ENCODE data around the gene SSNA1. TPM values are rescaled to one million over a fixed set of nuclear protein-coding genes. Genes with fewer than 3 reads are reported as not detected.

The SSNA1 gene
- total RNA-seq, 4 donors from 2014 or later, result 42.0 to 97.5 (median 62.8) TPM

DNA sequence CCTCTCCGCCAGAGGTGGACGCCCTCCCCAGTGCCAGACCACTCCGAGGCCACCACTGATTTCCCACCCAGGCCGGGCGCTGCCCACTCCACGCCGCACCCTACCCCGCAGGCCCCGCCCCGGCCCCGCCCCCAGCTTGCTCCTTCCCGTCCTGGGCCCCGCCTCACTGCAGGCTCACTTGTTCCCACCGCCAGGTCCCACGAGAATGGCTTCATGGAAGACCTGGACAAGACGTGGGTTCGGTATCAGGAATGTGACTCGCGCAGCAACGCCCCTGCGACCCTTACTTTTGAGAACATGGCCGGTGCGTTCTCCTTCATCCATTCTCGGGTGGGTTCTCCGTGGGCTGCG lies 25.1 kb upstream of the SSNA1 start:
- DNase-seq, result no peak
- WGBS, 2 donors, result 27 to 42% methylated on average over 3 to 13 of the region's 26 CpGs
- no peaks in the 10 kb centered on the region for H3K36me3 ChIP-seq
- H3K4me1 ChIP-seq, result peaks cover 15 to 30% of the 10 kb centered on the region in 2 donors
- TF ChIP-seq POLR2A (IDR thresholded peaks at IDR 0.05), result no peak
- TF ChIP-seq, protein P1, sequence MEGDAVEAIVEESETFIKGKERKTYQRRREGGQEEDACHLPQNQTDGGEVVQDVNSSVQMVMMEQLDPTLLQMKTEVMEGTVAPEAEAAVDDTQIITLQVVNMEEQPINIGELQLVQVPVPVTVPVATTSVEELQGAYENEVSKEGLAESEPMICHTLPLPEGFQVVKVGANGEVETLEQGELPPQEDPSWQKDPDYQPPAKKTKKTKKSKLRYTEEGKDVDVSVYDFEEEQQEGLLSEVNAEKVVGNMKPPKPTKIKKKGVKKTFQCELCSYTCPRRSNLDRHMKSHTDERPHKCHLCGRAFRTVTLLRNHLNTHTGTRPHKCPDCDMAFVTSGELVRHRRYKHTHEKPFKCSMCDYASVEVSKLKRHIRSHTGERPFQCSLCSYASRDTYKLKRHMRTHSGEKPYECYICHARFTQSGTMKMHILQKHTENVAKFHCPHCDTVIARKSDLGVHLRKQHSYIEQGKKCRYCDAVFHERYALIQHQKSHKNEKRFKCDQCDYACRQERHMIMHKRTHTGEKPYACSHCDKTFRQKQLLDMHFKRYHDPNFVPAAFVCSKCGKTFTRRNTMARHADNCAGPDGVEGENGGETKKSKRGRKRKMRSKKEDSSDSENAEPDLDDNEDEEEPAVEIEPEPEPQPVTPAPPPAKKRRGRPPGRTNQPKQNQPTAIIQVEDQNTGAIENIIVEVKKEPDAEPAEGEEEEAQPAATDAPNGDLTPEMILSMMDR (IDR thresholded peaks at IDR 0.05), result no peak
- no peak overlapping the region for H3K27ac ChIP-seq
- no peak overlapping the region for H3K4me3 ChIP-seq (replicated peaks in 1 of 3)
- peaks cover 53% of the 10 kb centered on the region for H3K27me3 ChIP-seq
- no peaks in the 10 kb centered on the region for H3K9me3 ChIP-seq
- intact Hi-C loops (cut with DNase I), result no loop called here

DNA sequence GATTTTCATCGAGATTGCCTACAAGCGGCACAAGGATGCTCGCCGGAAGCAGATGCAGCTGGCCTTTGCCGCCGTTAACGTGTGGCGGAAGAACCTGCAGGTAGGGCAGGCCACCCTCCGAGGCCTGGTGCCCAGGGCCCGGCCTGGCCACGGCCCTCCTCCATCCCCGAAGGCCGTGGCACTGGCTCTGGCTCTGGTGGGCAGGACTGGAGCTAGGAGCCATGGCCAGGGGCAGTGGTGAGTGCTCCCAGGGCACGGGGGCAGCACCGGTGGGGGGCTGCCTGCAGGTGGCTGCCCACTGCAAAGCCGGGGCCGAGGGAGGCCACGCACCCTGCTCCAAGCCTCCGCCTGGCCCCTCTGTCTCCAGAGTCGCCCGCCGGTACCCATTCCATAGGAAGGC lies 24.7 kb upstream of the SSNA1 start:
- Histone ChIP-seq H3K27ac (no peak overlapping the region), H3K27me3 (peaks cover 53% of the 10 kb centered on the region), H3K9me3 (no peaks in the 10 kb centered on the region), H3K36me3 (no peaks in the 10 kb centered on the region), H3K4me3 (replicated peaks in 1 of 3) (no peak overlapping the region), H3K4me1 (peaks cover 16 to 35% of the 10 kb centered on the region in 2 donors)
- 92 to 94% methylated on average over 3 to 13 of the region's 22 CpGs for WGBS, 2 donors
- intact Hi-C loops (cut with DNase I), result no loop called here
- TF ChIP-seq, protein P1 (IDR thresholded peaks at IDR 0.05), result no peak
- TF ChIP-seq POLR2A (IDR thresholded peaks at IDR 0.05), result no peak
- no peak for DNase-seq

DNA sequence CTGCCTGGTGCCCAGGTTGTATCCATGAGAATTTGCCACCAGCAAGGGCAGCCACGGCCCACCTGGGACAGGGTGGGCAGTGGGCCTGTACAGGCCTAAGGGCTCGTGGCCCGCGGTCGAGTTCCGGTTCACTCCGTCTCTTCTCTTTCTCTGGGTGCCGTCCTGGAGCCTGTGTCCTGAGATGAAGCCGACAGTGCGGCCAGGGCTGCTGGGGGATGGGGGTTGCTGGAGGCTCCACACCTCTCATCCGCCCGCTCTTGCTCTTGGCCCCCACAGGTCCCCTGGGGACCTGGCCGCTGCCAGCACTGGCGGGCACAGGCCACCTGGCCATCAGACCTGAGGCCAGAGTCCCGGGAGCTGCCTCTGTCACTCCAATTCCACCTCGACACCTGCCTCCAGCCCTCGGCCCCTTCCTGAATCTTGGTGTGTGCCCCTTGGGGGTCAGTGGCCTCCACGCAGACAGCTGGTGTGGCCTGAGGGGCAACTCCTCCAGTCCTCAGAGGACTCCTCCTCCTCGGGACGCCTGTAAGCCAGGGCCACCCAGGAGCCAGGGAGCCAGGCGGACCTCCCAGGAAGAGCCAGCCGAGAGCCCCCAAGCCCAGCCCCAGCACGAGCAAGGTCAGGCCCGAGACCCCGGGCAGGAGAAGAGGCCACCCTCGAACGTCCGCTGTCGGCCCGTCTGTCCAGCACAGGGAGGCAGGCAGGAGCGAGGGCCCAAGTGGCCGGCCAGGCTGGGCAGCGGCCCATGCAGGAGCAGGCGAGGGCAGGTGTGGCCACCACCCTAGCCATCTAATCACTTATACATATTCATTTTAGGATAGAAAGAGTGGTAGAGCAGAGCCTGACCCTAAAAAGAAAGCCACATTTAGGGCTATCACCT lies 23.9 kb upstream of the SSNA1 start:
- TF ChIP-seq, protein P1 (IDR thresholded peaks at IDR 0.05), result no peak
- no peak for TF ChIP-seq POLR2A (IDR thresholded peaks at IDR 0.05)
- WGBS, 2 donors, result 58 to 65% methylated on average over 12 to 21 of the region's 34 CpGs
- no peak for DNase-seq
- H3K9me3 ChIP-seq, result no peaks in the 10 kb centered on the region
- H3K36me3 ChIP-seq, result no peaks in the 10 kb centered on the region
- no peak overlapping the region for H3K27ac ChIP-seq
- intact Hi-C loops (cut with DNase I), result no loop called here
- H3K4me3 ChIP-seq (replicated peaks in 1 of 3), result no peak overlapping the region
- H3K27me3 ChIP-seq, result peaks cover 53% of the 10 kb centered on the region
- H3K4me1 ChIP-seq, result peaks cover 16 to 43% of the 10 kb centered on the region in 2 donors

DNA sequence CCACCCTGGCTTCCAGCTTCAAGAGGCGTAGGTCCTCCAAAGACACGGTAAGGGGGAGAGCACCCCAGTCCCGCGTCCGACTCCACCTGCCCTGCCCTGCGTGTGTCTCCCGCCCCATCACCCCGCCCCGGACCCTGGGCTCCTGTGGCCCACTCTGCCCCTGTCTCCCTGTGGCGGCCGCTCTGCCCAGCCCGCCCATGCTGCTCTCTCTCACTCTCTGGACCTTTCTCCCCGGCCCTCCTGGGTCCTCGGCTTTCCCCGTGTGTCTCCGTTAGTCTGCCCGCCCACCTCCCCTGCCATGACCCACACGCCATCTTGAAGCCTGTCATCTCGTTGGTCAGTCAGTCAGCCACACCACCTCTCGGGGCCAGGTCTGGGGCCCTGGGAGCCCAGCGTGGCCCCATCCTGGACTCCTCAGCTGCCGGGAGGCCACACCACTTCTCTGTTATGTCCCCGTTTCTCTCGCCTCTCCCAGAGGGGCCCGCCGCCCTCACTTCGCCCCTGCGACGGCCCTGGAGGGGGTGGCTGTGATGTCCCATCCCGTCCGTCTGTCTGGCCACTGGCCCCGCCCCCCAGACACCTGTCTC lies 23.1 kb upstream of the SSNA1 start:
- Histone ChIP-seq H3K4me3 (replicated peaks in 1 of 3) (no peak overlapping the region), H3K9me3 (no peaks in the 10 kb centered on the region), H3K4me1 (peaks cover 16 to 46% of the 10 kb centered on the region in 2 donors), H3K36me3 (no peaks in the 10 kb centered on the region), H3K27ac (no peak overlapping the region), H3K27me3 (peaks cover 53% of the 10 kb centered on the region)
- DNase-seq, result no peak
- TF ChIP-seq POLR2A (IDR thresholded peaks at IDR 0.05), result no peak
- TF ChIP-seq, protein P1 (IDR thresholded peaks at IDR 0.05), result no peak
- WGBS, 2 donors, result 82 to 83% methylated on average over 29 to 32 of the region's 32 CpGs
- intact Hi-C loops (cut with DNase I), result no loop called here

All from thyroid gland (tissue), 4 donors.